Esophagus squamous epithelium (tissue), 4 donors: Measurements from ENCODE around the gene TAB2.

ENCODE experiments used
- CTCF ChIP-seq, 6 experiments: fragments of 450-650 bp in 4 of 6; fragments of 200-600 bp in 2 of 6; sonication (generic) in 2 of 6; IDR thresholded peaks; one replicate each; pipeline ENCODE4 v1.5.1; 2016 to 2019; ENCODE audit warnings: antibody characterized with exemption in 6 of 6, mild to moderate bottlenecking in 4 of 6, moderate library complexity in 4 of 6
- POLR2A ChIP-seq, 4 donors: fragments of 450-650 bp; IDR thresholded peaks; one replicate each; pipeline ENCODE4 v1.6.1; 2017; ENCODE audit warnings: antibody characterized with exemption in 4 of 4, mild to moderate bottlenecking in 4 of 4, moderate library complexity in 3 of 4

- no peak for TF ChIP-seq CTCF (IDR thresholded peaks at IDR 0.05)
- no peak for TF ChIP-seq POLR2A (IDR thresholded peaks at IDR 0.05)
Observed at GRCh38 chr6:149383371-149383770, 65.9 kb downstream of the TAB2 start.
